Nephron progenitor cell (in vitro differentiated cells): ENCODE results near the gene RECK.

ENCODE experiments used
- DNase-seq: peaks from one replicate; pipeline ENCODE4 v3.0.0; 2021
- H3K27ac Mint-ChIP-seq: 2 replicates; pipeline ENCODE4 v1.8.0; 2021; ENCODE audit warnings: mild to moderate bottlenecking, moderate library complexity, mixed read lengths
- H3K27me3 Mint-ChIP-seq: 2 replicates; pipeline ENCODE4 v1.8.0; 2021; ENCODE audit warnings: mild to moderate bottlenecking, low read depth, mixed read lengths; ENCODE audit not compliant: poor library complexity
- H3K36me3 Mint-ChIP-seq: 2 replicates; pipeline ENCODE4 v1.8.0; 2021; ENCODE audit warnings: low read depth, mixed read lengths
- H3K4me1 Mint-ChIP-seq: 2 replicates; pipeline ENCODE4 v1.8.0; 2021; ENCODE audit warnings: mixed read lengths
- H3K4me3 Mint-ChIP-seq: 2 replicates; pipeline ENCODE4 v1.8.0; 2021; ENCODE audit warnings: mild to moderate bottlenecking, moderate library complexity, mixed read lengths
- H3K9me3 Mint-ChIP-seq: 2 replicates; pipeline ENCODE4 v1.8.0; 2021; ENCODE audit warnings: mild to moderate bottlenecking, moderate library complexity, mixed read lengths
- TF ChIP-seq, protein P1 (sequence below): fragments of 200-600 bp; sonication (generic); IDR thresholded peaks from 2 replicates; pipeline ENCODE4 v1.5.0; 2021; ENCODE audit warnings: antibody characterized with exemption

The RECK gene

DNA sequence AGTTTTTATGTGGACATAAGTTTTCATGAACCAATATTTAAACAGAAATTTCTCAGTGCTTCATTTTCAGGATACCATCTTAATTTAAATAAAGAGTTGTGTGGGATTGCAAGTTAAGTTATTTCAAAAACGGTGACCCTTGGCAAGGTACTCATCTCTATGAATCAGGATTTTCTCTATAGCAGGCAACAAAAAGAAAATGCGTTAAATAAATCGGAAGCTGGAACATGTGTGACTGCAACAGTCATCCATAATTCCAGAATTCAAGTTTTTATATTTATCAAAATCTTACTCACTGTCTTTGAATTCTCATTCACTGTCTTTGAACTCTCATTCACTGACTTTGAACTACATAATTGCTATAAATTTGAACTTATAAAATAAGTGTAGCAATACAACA is 5.8 kb upstream of the RECK start:
- TF ChIP-seq, protein P1, sequence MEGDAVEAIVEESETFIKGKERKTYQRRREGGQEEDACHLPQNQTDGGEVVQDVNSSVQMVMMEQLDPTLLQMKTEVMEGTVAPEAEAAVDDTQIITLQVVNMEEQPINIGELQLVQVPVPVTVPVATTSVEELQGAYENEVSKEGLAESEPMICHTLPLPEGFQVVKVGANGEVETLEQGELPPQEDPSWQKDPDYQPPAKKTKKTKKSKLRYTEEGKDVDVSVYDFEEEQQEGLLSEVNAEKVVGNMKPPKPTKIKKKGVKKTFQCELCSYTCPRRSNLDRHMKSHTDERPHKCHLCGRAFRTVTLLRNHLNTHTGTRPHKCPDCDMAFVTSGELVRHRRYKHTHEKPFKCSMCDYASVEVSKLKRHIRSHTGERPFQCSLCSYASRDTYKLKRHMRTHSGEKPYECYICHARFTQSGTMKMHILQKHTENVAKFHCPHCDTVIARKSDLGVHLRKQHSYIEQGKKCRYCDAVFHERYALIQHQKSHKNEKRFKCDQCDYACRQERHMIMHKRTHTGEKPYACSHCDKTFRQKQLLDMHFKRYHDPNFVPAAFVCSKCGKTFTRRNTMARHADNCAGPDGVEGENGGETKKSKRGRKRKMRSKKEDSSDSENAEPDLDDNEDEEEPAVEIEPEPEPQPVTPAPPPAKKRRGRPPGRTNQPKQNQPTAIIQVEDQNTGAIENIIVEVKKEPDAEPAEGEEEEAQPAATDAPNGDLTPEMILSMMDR: no peak
- Mint-ChIP-seq H3K27ac (no peak overlapping the region), H3K27me3 (peaks cover 7% of the 10 kb centered on the region), H3K4me3 (no peak overlapping the region), H3K9me3 (no peaks in the 10 kb centered on the region), H3K4me1 (no peaks in the 10 kb centered on the region), H3K36me3 (no peaks in the 10 kb centered on the region)
- no peak for DNase-seq

DNA sequence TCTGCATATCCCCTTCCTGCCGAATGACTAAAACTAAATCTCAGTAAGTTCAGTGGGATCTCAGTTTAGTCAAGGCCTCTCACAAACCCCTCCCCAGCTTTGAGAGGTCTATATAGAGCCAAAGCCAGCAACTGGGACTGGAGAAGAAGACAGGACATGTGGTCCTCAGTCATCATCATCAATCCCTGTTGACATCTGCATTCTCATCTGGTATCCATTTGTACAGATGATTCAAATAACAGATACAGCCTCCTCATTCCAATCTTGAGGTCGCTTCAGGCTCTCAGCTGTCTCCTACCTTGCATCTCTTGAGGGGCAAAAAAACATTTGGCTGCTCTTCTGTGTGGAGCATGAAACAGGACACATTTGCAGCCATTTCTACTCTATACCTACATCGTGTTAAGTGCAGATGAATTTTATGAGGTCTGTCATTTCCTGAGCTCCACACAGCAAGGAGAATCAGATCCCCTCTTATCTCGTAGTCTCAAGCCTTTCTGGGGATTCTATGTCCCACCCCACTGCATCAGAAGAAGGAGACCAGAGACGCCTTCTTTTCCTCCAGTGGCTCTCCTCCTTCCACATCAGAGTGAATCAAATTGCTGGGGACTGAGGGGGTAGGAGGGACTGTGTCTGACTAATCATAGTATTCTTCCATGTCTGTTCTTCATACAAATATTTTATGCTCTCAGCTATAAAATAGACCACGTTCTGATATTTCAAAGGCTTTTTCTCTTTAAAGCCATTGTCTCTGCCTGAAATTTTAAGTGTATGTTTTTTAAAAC is 4.7 kb upstream of the RECK start:
- Mint-ChIP-seq H3K4me1 (no peaks in the 10 kb centered on the region), H3K27me3 (peaks cover 7% of the 10 kb centered on the region), H3K27ac (no peak overlapping the region), H3K9me3 (no peaks in the 10 kb centered on the region), H3K4me3 (no peak overlapping the region), H3K36me3 (no peaks in the 10 kb centered on the region)
- DNase-seq: no peak
- TF ChIP-seq, protein P1: no peak

DNA sequence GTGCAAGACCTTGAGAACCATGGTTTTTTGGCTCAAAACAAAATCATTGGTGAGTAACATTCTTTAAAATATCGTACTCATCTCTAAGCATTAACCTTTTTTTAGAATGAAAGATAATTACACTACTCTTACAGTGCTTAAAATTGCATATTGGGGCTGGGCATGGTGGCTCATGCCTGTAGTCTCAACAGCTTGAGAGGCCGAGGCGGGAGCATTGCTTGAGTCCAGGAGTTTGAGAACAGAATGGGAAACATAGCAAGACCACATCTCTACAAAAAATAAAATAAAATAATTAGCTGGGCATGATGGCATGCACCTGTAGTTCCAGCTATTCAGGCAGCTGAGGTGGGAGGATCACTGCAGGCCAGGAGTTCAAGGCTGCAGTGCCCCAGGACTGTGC is 2.9 kb upstream of the RECK start:
- Mint-ChIP-seq H3K27me3 (peaks cover 7% of the 10 kb centered on the region), H3K27ac (no peak overlapping the region), H3K4me3 (no peak overlapping the region), H3K9me3 (no peaks in the 10 kb centered on the region), H3K36me3 (no peaks in the 10 kb centered on the region), H3K4me1 (peaks cover 15% of the 10 kb centered on the region)
- DNase-seq: no peak
- TF ChIP-seq, protein P1: no peak

DNA sequence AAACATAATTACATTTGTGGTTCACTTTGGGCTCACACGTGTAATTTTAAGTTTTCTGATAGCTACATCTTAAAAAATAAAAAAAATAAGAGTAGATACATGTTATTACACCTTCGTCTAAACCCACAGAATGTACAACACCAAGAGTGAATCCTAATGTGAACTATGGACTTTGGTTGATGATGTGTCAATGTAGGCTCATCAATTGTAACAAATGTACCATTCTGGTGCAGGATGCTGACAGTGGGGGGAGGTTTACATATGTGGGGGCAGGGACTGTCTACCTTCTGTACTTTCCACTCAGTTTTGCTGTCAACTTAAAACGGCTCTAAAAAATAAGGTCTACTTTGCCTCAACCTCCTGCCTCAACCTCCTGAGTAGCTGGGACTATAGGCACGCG is 2.5 kb upstream of the RECK start:
- Mint-ChIP-seq H3K36me3 (no peaks in the 10 kb centered on the region), H3K27ac (no peak overlapping the region), H3K4me3 (no peak overlapping the region), H3K4me1 (peaks cover 18% of the 10 kb centered on the region), H3K9me3 (no peaks in the 10 kb centered on the region), H3K27me3 (peaks cover 7% of the 10 kb centered on the region)
- TF ChIP-seq, protein P1: no peak
- no peak for DNase-seq

DNA sequence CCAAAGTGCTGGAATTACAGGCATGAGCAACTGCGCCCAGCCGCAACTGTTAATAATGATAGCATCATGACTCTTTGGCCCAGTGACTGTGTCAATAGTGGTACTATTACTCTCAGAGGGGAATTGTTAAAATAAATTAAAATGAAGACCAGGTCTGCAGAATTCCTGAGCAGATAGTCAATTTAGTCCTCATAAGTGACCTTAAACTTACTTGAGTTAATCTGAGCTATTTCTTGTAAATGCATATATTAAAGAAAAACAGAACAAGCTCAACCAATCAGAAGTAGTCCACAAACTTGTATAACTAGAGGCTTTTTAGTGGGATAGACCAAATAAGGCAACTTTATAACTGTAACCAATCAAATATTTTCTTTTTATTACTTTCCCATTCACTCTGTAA is 1.7 kb upstream of the RECK start:
- Mint-ChIP-seq H3K4me3 (peak overlapping the region; percentile 47), H3K36me3 (no peaks in the 10 kb centered on the region), H3K4me1 (peaks cover 23% of the 10 kb centered on the region), H3K27ac (no peak overlapping the region), H3K27me3 (peaks cover 7% of the 10 kb centered on the region), H3K9me3 (no peaks in the 10 kb centered on the region)
- DNase-seq: no peak
- TF ChIP-seq, protein P1: no peak

DNA sequence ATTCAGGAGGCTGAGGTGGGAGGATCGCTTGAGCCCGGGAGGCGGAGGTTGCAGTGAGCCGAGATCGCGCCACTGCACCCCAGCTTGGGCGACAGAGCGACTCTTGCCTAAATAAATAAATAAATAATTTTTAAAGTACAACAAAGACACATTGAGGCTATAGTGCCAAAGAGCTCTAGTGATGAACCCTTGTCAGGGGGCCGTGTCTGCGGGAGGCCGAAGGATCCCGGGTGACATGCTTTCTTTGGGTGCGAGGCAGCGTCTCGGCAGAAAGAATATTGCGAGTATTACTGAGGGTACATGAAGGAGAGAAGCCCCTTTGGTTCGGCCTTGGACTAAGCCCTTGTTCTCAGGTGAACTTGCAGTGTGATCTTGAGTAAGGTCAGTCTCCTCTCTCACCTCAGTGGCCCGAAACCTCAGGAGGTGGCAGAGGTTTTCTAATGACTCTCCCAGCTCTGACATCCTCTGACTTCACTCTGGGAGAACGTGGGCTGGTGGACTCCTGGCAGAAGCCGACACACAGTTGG is 397 bp upstream of the RECK start:
- Mint-ChIP-seq H3K4me1 (peaks cover 33% of the 10 kb centered on the region), H3K27me3 (peaks cover 7% of the 10 kb centered on the region), H3K9me3 (no peaks in the 10 kb centered on the region)

More for the DNA sequence above, 397 bp upstream of the RECK start:
- TF ChIP-seq, protein P1: no peak
- H3K27ac Mint-ChIP-seq: peak overlapping the region; percentile 17
- H3K4me3 Mint-ChIP-seq: peak overlapping the region; percentile 94
- no peaks in the 10 kb centered on the region for H3K36me3 Mint-ChIP-seq
- DNase-seq: no peak
